Uterine smooth muscle cell (primary cell): ENCODE measurements around the gene DNAH5. TPM values are rescaled to one million over a fixed set of nuclear protein-coding genes. Genes with fewer than 3 reads are reported as not detected.

ENCODE experiments used
- total RNA-seq: library from RNA; depleted of rRNA; stranded (reverse); fragments of >200 nt; gene quantifications from 2 replicates; pipeline ENCODE4 v1.2.3, GENCODE V29; 2014

Gene DNAH5
- total RNA-seq, result 0.11 and 0.37 TPM in 2 replicates

GRCh38 chr5:13944560-13945199, at the start of gene DNAH5:
TSS of gene DNAH5 (minus strand) at chr5:13944688. CDS start at chr5:13944438, 250 bp downstream.

Other genes starting within 250 kb of the DNAH5 start
- 266 and 274 TPM in 2 replicates for gene TRIO, start 198.7 kb upstream of the DNAH5 start, total RNA-seq